ENCODE measurements around the gene CYS1. TPM values are rescaled to one million over a fixed set of nuclear protein-coding genes. Genes with fewer than 3 reads are reported as not detected.

CYS1 gene
- polyA plus RNA-seq, 1 experiment = 2.5 TPM

- TF ChIP-seq CTCF (IDR thresholded peaks at IDR 0.05; ENCODE audit: insufficient read depth, low read depth, low read length) = no peak
- POLR2A ChIA-PET = no interaction called here
These were observed 3.2 kb downstream of the CYS1 start for GRCh38 chr2:10076988-10077527.

GRCh38 chr2:10076511-10076910 lies 3.7 kb downstream of the CYS1 start:
- Histone ChIP-seq H3K4me3 (ENCODE audit: low read depth, low read length) (no peak overlapping the region), H3K27me3 (ENCODE audit: control insufficient read depth, insufficient read depth, low read length) (peaks cover 6% of the 10 kb centered on the region; the same call in 1 of the 2 replicates), H3K36me3 (ENCODE audit: control insufficient read depth, insufficient read depth, low read length) (no peaks in the 10 kb centered on the region)
- POLR2A ChIA-PET = no interaction called here
- TF ChIP-seq CTCF (IDR thresholded peaks at IDR 0.05; ENCODE audit: insufficient read depth, low read depth, low read length) = no peak
- CTCF ChIA-PET = interaction anchor here (1.2 to 9.2 kb wide), 4 partner anchors 8 to 358 kb away, joined by 4 to 118 read pairs (median 6); no protein-coding TSS in a partner anchor
- DNase-seq (ENCODE audit: low read depth) = no peak

More at GRCh38 chr2:10076988-10077527, 3.2 kb downstream of the CYS1 start:
- DNase-seq (ENCODE audit: low read depth) = no peak
- no peak overlapping the region for H3K4me3 ChIP-seq (ENCODE audit: low read depth, low read length)
- H3K27me3 ChIP-seq (ENCODE audit: control insufficient read depth, insufficient read depth, low read length) = peaks cover 6% of the 10 kb centered on the region; the same call in 1 of the 2 replicates
- H3K36me3 ChIP-seq (ENCODE audit: control insufficient read depth, insufficient read depth, low read length) = no peaks in the 10 kb centered on the region
- CTCF ChIA-PET = interaction anchor here (0.8 to 9.2 kb wide), 5 partner anchors 8 to 358 kb away, joined by 3 to 118 read pairs (median 4); no protein-coding TSS in a partner anchor

- POLR2A ChIA-PET = no interaction called here
- Histone ChIP-seq H3K4me3 (ENCODE audit: low read depth, low read length) (no peak overlapping the region), H3K36me3 (ENCODE audit: control insufficient read depth, insufficient read depth, low read length) (no peaks in the 10 kb centered on the region), H3K27me3 (ENCODE audit: control insufficient read depth, insufficient read depth, low read length) (peaks cover 3% of the 10 kb centered on the region; the same call in 1 of the 2 replicates)
- CTCF ChIA-PET = interaction anchor here (0.6 to 9.2 kb wide), 6 partner anchors 14 to 592 kb away, joined by 3 to 118 read pairs (median 4); no protein-coding TSS in a partner anchor
- no peak for TF ChIP-seq CTCF (IDR thresholded peaks at IDR 0.05; ENCODE audit: insufficient read depth, low read depth, low read length)
- DNase-seq (ENCODE audit: low read depth) = no peak
These were observed 4.5 kb downstream of the CYS1 start for GRCh38 chr2:10075571-10076209.

GRCh38 chr2:10075101-10075500 lies 5.1 kb downstream of the CYS1 start:
- H3K27me3 ChIP-seq (ENCODE audit: control insufficient read depth, insufficient read depth, low read length) = 0 out of 2 replicates have a peak, but pooled peaks cover 2% of the 10 kb centered on the region
- POLR2A ChIA-PET = no interaction called here
- CTCF ChIA-PET = interaction anchor here (0.6 to 9.9 kb wide), 9 partner anchors 7 to 593 kb away, joined by 3 to 192 read pairs (median 4); no protein-coding TSS in a partner anchor

More at GRCh38 chr2:10075101-10075500, 5.1 kb downstream of the CYS1 start:
- Histone ChIP-seq H3K4me3 (ENCODE audit: low read depth, low read length) (no peak overlapping the region), H3K36me3 (ENCODE audit: control insufficient read depth, insufficient read depth, low read length) (no peaks in the 10 kb centered on the region)
- TF ChIP-seq CTCF (IDR thresholded peaks at IDR 0.05; ENCODE audit: insufficient read depth, low read depth, low read length) = no peak
- DNase-seq (ENCODE audit: low read depth) = no peak

Measured in BJ (cell line).